ENCODE results near the gene PELI1.
"Not testable (repeated sequence)": the region's sequence is repeated elsewhere in the genome, so short reads cannot be mapped to it uniquely, and the experiment has no call there.

The PELI1 gene

DNA sequence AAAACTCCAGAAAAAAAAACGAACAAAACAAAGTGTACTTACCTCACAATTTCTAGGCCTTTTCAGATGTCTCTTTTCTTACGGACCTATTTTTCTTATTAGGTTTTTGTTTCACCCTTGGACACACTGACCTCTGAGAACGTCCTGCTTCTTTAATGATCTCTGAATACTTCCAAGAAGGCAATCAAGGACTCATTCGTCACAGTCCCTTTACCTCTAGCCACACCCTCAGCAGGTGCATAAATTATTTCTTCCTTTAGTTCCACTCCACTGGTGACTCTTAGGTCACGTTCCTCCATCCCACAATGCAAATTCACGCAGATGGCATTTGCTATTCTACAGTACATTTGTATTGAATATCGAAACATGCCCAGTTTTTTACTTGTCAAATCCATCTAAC is 21.9 kb downstream of the PELI1 start:
- no peak for DNase-seq (ENCODE audit: low read depth in 3 of 3)

DNA sequence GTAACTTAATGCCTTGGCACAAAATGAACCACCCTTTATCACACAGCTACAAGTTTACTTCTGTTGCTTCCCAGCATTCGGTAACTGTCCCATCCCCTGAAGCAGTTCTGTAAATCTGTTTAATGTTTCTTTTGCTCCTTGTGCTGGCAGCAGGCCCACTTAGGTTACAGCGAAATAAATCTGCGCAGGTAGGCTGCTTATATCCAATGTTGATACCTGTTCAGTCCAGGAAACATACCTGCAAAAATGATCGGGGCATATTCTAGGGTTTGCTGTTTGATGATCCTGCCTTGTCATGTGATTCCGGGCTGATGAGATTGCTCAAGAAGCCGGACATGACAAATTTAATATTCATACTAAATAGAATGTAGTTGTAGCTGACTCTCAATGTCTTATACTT is 23.3 kb downstream of the PELI1 start:
- DNase-seq (ENCODE audit: low read depth in 3 of 3), result no peak

DNA sequence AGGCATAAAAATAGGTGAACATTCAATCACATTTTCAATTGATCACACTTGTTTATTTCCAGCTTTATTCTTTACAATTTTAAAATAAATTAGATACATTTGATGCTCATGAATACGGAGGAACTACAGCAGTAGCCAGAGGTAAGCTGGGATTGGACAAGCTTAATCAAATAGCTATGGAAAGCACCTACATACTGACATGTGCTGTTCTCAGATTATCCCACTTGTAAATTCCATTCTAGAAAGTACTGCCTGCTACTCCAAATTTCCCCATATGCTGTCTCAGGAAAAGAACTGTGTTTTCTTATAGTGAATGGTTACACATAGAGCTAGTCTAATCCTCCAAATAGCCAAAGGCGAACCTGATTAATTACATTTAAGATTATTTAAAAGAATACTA is 24.2 kb downstream of the PELI1 start:
- DNase-seq (ENCODE audit: low read depth in 3 of 3), result no peak

DNA sequence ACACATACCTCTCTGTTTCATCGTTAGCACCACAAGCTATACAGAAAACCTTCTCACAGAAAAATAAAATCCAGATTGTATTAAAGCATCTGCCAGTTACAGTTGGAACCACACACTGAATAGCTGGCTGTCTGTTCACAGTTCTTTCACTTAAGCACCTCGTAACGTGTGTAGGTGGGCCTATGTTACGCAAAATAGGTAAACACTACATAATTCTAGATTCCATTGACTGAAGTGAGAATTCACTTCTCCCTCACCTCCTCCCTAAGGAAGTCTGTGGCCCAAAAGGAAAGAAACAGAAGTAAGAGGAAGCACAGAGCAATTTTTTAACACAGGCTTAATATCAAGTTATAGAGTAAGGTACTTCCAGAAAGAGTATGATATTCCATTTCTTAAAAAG is 24.9 kb downstream of the PELI1 start:
- no peak for DNase-seq (ENCODE audit: low read depth in 3 of 3)

DNA sequence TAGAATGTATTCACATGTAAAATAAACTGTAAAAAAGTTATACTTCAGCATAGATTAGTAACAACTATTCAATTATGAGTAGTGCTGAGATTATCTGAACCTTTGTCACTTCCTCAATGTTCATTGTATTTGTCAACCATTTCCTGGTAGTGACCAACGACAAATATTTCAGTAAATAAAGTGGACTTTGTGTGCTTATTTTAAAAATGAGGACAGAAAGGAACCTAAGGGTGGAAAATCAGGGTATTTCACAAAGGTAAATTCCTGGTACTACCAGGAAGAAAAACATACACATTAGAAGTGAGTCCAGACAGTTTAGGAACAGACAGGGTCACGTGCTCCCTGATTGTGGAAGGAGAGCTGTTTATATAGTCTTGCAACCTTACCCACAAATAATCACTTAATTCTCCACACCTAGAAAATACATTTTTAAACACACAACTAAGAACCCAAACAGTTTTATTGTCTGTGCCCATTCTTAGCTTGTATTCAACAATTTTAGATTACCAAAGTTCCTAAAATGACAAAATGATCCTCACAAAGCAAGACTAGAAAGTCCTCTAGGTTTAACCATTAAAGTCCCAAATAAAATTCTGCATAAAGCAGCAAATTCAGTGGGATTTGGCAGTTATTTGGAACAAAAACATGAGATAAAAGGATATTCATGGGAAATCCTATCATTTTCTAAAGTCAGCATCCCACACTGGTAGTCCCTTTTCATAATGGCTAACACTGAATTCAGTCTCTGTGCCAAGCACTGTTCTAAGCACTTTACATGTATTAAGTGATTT is 28.2 kb downstream of the PELI1 start:
- no peak for DNase-seq (ENCODE audit: low read depth in 3 of 3)

DNA sequence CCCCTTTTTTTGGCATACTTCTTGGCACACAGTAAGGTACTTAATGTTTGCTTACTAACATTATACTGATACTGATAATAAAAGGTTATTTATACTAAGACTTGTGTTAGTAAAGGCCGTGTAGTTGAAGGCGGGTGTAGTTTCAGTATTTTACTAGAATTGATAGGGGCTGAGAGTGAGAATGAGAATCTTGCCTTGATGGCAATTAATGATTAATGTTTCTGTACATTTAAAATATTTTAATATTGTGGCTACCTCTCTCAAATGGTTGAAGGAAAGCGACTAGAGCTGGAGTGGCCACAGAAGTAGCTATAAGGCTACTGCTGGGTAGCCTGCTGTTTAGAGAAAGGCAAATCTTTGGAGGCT is 29.3 kb downstream of the PELI1 start:
- no peak for DNase-seq (ENCODE audit: low read depth in 3 of 3)

DNA sequence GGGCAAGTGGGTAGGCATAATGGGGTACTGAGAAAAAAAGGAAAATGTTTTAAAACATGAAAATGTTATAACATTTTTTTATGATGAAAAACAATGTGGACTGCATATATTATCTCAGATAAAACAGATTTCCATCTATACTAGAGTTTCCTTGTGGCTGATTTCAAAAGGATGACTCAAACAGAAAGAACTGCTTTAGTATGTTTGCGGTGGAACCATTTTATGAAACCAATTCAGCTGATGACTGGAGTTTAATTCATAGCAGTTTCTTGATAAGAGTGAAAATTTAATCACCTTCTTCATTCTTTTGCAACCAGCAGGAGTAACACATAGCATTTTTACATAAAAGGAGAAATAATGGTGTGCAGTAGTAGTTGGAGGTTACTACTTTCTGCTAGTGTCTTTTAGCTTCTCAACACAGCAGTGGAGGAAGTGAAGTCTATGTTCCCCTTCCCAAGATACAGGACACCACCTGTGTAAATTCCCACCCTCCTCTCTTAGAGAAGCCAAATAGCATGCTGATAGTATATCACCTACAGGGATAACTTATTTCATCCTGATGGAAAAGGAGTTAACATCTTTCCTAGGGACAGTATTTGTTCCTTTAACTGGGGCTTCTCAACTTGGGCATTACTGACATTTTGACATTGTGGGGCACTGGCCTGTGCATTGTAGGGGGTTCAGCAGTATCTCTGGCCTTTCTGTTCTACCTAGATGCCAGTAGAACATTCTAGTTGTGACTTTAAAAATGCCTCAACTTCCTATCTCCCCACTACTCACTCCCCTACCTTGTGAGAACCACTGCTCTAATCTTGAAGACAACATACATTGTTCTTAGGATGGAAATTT is 29.9 kb downstream of the PELI1 start:
- DNase-seq (ENCODE audit: low read depth in 3 of 3), result no peak

DNA sequence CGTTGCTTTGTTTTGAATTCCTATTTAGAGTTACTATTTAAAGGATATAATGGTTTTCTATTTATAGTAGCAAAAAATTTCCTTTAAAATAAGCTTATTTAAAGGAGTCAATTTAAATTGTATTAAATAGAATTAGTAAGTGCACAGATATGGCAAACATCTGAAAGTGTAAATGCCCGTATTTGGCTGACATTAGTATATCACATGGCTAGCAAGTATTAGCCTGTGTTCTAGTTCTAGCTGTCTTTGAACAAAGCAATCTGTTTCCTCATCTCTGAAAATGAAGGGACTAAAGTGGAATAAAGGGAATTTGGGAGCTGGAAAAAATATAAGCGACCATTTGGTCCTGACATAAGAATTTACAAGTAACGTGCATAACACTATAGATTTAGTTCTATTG is 32.2 kb downstream of the PELI1 start:
- DNase-seq (ENCODE audit: low read depth in 3 of 3), result no peak

DNA sequence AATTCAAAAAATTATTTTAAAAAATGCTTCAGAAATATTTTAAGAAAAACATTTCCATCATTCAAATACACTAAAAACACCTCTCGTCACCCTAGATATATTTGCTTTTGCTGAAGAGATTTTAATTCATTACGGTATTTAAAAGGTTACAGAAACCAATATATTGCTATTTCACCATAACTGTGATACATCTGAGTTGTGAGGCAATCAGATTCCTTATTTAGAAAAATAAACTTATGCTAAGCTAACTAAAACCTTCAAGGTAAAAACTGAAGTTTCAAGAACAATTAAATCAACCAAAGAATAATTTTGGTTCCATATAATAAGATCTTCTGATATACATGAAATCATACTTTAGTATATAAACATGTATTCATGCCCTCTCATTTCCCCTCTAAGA is 32.8 kb downstream of the PELI1 start:
- DNase-seq (ENCODE audit: low read depth in 3 of 3), result no peak

DNA sequence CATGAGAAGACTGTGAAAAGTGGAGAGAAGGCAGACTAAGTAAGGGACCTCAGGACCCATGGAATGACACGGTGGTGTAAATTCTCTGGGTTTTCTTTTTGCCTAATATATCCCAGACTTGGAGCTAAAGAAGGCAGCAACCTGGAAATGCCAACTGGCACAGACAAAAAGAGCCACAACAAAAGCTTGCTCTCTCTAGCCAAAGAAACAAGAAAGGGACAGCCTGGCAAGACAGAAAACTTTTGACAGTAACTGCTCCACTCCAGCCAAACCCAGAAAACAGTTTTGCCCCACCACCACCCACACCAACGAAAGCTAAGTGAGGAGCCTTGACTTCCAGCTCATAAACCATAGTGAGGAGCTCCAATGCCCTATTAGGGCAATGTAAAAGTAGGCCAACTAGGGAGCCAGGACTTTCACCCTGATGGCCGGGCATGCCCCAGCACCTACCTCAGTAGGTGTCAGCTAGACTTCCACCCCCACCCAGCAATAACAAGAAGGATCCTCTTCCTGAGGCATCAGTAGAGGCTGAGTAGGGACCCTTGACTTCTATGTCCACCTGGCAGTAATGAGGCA is 35.5 kb downstream of the PELI1 start:
- DNase-seq (ENCODE audit: low read depth in 3 of 3), result no peak

DNA sequence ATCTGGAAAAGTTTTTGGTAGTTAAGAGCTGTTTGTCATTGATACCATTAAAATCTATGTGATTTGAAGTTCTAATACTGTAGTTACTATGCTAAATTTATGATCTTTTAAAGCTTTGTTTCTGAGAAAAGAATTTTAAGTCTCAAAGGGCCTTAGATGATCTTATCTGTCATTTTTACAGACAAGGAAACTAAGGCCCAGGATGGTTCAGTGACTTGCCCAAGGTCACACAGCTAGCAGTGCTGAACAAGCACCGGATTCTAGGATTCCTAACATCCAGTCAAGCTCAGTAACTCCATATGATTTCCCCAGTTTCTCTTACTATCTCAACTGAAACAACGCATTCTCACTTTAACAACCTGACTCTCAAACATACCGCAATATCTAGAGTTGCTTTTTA is 37.7 kb downstream of the PELI1 start:
- DNase-seq (ENCODE audit: low read depth in 3 of 3), result no peak

DNA sequence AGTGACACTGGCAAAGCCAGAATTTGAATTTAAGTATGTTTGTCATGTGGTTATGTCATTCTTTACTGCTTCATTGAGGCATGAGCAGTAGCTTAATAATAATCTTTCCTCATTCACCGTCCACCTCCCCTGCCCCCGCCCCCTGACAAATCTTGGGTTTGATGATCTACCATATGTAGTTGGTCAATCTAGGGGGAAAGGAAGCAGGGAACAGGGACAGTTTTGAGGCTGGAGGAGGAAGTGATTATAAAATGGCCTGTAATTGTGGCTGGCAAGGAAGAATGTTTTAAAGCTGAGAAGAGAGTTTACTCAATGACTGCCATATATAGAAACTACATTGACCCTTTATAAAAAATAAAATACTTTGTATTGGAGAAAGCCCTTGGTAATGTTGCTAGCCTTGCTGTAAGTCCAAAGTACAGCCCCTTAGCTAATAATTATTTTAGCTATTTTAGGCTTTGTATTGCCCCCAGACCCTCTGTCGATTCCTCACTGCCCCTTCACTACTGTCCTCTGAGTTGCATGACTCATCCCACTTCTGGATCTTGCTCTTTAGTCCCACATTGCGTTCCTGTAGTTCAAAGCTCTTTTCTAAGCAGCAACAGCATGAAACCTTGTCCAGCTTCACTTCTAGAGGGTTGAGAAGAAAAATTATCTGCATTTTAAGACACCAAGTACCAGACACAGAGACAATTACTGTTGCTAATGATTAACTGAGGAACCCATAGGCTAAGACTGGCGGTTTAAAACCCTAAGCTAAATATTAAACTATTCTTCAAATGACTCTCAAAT is 38.4 kb downstream of the PELI1 start:
- DNase-seq (ENCODE audit: low read depth in 3 of 3), result no peak

DNA sequence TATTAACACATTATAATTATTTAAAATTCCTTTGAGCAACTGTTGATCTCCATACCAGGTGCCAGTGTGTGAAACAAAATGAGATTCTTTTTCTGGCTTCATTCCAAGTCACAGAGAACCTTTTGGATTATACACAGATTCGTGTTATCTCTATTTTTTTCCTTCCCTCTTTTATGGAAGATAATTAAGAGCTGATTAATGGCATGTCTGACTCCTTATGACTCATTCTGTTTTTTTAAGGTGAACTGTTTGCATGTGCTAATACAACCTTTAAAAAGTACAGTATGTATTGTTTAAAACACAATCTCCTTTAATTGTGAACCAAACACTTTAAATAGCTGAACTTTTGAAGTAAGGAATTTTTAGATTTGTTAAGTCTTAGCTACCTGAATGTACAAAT is 39.3 kb downstream of the PELI1 start:
- DNase-seq (ENCODE audit: low read depth in 3 of 3), result no peak

DNA sequence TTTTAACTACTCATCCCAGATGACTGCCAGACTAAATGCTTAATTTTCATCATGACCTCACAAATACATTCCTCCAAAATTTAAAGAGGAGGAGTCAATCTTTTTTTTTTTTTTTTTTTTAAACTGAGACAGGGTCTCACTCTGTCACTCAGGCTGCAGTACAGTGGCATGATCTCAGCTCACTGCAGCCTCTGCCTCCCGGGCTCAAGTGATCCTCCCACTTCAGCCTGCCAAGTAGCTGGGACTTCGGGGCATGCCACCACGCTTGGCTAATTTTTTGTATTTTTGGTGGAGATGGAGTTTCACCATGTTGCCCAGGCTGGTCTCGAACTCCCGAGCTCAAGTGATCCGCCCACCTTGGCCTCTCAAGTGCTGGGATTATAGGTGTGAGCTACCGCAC is 41.5 kb downstream of the PELI1 start:
- DNase-seq (ENCODE audit: low read depth in 3 of 3), result not testable (repeated sequence)

DNA sequence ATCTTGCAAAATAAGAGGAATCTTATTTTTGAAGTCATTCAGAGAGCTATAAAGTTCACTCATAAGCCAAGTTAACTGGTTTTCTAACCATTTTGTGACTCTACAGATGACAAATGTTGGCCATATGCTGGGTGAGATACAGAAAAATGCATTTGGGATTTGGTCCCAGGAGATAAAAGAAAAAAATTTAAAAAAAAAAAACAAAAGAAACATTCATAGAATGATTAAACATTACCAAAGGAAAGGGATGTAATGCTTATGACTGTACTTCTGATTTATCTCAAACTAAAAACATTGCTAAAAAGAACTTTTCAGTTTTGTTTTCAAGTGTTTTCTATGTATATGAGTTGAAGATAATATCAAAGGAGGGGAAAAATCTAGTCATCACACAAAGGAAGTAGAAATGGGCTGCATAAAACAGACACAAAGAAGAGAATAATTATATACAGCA is 43.1 kb downstream of the PELI1 start:
- no peak for DNase-seq (ENCODE audit: low read depth in 3 of 3)

DNA sequence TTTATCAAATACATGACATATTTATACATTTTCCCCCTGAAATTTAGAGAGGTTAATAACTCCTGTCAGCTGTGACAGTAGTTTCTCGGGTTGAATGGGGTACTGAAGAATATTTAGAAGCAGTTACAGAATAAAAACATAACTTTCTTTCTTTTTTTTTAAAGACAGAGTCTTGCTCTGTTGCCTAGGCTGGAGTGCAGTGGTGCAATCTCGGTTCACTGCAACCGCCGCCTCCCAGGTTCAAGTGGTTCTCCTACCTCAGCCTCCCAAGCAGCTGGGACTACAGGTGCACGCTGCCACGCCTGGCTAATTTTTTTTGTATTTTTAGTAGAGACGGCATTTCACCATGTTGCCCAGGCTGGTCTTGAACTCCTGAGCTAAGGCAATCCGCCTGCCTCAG is 43.6 kb downstream of the PELI1 start:
- DNase-seq (ENCODE audit: low read depth in 3 of 3), result not testable (repeated sequence)

DNA sequence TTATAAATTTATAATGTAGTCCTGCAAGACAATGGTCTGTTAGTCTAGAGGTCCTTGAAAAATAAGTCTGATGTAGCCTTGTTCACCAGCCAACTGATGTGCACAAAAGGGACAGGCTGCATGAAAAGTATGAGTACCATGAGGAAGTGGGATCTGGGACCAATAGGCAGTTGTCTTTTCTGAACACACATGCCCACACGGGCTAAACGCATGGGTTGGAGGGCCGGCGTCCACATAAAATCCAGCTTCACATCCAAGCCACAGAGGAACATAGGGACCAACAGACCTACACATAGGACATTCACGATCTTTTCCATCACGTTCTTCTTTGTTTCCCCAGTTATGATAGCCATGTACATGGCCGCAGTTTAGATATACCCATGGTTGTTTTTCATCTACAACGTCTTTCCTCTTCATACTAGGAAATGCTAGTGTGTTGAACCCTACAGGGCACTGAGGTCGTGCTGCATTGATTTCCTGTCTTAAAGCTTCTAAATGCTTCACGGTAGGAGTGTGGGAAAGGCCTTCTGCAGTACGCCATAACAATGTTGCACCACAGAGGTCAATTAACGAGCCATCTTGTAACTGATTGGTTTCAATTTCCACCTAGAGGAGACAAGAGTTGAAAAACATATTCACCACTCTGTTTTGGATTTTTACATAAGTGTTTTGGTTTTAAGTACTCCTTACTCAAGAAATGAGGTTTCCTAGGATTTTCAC is 49.4 kb downstream of the PELI1 start:
- no peak for DNase-seq (ENCODE audit: low read depth in 3 of 3)

DNA sequence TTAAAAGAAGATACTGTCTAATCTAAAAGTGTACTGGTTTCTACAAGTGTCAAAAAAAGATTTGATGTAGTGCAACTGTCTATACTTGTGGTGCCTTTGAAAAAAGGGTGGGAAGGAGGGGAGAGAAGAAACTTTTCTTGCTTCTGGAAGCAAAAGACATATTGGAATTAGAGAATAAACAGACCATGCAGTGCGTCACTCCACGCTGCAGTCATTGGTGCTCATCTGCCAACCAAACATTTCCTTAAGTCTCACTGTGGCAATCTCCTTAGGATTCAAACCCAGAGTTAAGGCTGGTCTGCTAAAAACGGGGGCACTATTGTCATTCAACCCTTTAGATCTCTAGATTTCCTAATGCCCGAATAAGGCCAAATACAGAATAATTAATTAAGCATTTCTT is 50.9 kb downstream of the PELI1 start:
- no peak for DNase-seq (ENCODE audit: low read depth in 3 of 3)

DNA sequence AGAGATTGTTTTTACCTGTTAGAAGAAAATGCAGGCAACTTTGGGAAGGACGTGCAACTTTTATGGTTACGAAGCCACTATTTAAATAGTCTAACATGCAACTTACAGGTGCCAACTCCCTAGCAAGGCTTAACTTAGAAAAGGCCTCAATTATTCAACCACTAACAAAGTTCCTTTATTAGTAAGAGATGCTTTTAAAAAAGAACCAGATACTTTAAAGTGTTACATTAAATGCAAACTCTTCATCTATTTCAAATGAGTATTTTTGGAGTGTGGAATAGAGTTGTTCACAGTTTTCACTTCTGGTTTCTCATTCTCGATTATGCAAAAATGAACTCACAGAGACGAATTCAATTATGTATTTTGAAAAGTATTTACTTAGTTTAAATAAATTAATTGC is 51.7 kb downstream of the PELI1 start:
- DNase-seq (ENCODE audit: low read depth in 3 of 3), result no peak

DNA sequence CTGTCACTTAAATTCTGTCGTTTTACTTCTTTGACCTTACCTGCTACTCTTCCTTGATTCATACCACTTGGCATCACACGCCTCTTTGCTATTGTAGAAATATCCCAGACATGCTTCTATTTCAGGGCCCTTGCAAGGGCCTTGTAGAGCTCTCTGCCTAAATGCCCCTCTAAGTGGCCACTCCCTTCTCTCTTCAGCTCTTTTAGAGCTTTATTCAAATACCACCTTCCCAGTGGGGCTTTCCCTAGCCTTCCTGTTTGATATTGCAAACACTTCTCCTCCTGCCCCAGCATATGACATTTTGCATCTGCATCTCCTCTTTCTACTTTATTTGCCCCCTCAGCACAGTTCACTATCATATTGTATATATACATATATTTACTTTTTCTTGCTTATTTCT is 54.0 kb downstream of the PELI1 start:
- no peak for DNase-seq (ENCODE audit: low read depth in 3 of 3)

DNA sequence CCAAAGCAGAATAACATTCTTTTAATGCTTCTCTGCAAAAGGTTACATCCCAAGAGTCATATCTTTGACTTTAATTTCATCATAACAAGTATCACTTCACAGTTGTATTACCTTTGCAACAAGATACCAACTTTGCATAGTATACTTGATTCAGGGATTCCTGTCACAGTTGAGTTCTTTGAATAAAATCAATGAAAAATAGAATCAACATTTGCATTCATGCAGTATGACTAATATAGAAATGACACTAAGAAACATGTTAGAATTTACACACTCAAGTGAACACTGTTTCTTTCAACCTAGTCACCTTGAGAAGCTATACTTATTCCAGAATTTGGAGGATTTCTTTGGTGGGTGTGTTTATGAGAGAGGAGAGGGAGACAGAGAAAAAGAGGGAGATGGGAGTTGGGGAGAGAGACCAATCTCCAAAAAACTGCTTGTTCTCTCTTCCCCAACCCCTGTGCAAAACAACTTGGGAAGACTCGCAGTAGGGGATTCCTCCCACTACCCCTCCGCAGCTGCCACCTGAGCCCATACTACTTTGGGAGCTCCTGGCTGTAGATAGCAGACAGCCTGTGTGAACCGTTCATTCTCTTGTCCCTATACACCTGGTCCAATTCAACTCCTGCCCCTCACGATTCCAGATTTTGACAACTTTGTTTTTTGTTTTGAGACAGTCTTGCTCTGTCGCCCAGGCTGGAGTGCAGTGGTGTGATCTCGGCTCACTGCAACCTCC is 57.7 kb downstream of the PELI1 start:
- no peak for DNase-seq (ENCODE audit: low read depth in 3 of 3)
